MM.1S (cell line): ENCODE results near the gene PADI1.

ENCODE experiments used
- DNase-seq: peaks from one replicate; pipeline ENCODE4 v3.0.0-alpha.2; 2015
- H2AFZ ChIP-seq: fragments of 300-600 bp; sonication (generic); 2 replicates; pipeline ENCODE4 v1.6.0; 2016; ENCODE audit warnings: antibody characterized with exemption, low read length
- H3F3A ChIP-seq: fragments of 300-600 bp; sonication (generic); 2 replicates; pipeline ENCODE4 v1.6.1; 2016; ENCODE audit warnings: mild to moderate bottlenecking, antibody characterized with exemption, low read length, moderate library complexity, mixed read lengths; ENCODE audit not compliant: insufficient read depth
- H3K27ac ChIP-seq: fragments of 300-600 bp; sonication (generic); 2 replicates; pipeline ENCODE4 v1.5.1; 2016; ENCODE audit warnings: mild to moderate bottlenecking, low read length
- H3K27me3 ChIP-seq: fragments of 300-600 bp; sonication (generic); replicated peaks from 2 replicates; pipeline ENCODE4 v1.6.0; 2016; ENCODE audit warnings: low read length; ENCODE audit not compliant: insufficient read depth
- H3K36me3 ChIP-seq: fragments of 300-600 bp; sonication (generic); replicated peaks from 2 replicates; pipeline ENCODE4 v1.6.1; 2016; ENCODE audit warnings: mild to moderate bottlenecking, low read length, mixed read lengths; ENCODE audit not compliant: insufficient read depth
- H3K4me1 ChIP-seq: fragments of 300-600 bp; sonication (generic); 2 replicates; pipeline ENCODE4 v1.6.1; 2016; ENCODE audit warnings: low read length, mixed read lengths
- H3K4me2 ChIP-seq: fragments of 300-600 bp; sonication (generic); 2 replicates; pipeline ENCODE4 v1.6.0; 2016; ENCODE audit warnings: low read depth, low read length
- H3K4me3 ChIP-seq: fragments of 300-600 bp; sonication (generic); 2 replicates; pipeline ENCODE4 v1.5.1; 2016; ENCODE audit warnings: low read length, mixed read lengths
- H3K79me2 ChIP-seq: fragments of 300-600 bp; sonication (generic); 2 replicates; pipeline ENCODE4 v1.6.1; 2016; ENCODE audit warnings: mixed run types, low read length, mixed read lengths
- H3K9ac ChIP-seq: fragments of 300-600 bp; sonication (generic); 2 replicates; pipeline ENCODE4 v1.6.1; 2016; ENCODE audit warnings: low read length, mixed read lengths
- H3K9me2 ChIP-seq: fragments of 300-600 bp; sonication (generic); replicated peaks from 2 replicates; pipeline ENCODE4 v1.6.1; 2016; ENCODE audit warnings: mild to moderate bottlenecking, low read length, mixed read lengths; ENCODE audit not compliant: insufficient read depth
- H3K9me3 ChIP-seq: fragments of 300-600 bp; sonication (generic); replicated peaks from 2 replicates; pipeline ENCODE4 v1.6.1; 2016; ENCODE audit warnings: mild to moderate bottlenecking, low read length, mixed read lengths; ENCODE audit not compliant: insufficient read depth
- H4K20me1 ChIP-seq: fragments of 300-600 bp; sonication (generic); 2 replicates; pipeline ENCODE4 v1.6.1; 2016; ENCODE audit warnings: mild to moderate bottlenecking, low read length, moderate library complexity, mixed read lengths; ENCODE audit not compliant: insufficient read depth
- CTCF ChIP-seq: fragments of 300-600 bp; sonication (generic); IDR thresholded peaks from 2 replicates; pipeline ENCODE4 v1.5.1; 2016; ENCODE audit warnings: antibody characterized with exemption, low read length, mixed read lengths
- EZH2 ChIP-seq: fragments of 300-600 bp; sonication (generic); optimal IDR thresholded peaks from 2 replicates; pipeline ENCODE3; 2017; ENCODE audit warnings: low read depth, mild to moderate bottlenecking, antibody characterized with exemption, low read length, mixed read lengths
- EZH2phosphoT487 ChIP-seq: fragments of 300-600 bp; sonication (generic); IDR thresholded peaks from 2 replicates; pipeline ENCODE4 v1.6.1; 2018; ENCODE audit warnings: antibody characterized with exemption, low read length

Gene PADI1

DNA sequence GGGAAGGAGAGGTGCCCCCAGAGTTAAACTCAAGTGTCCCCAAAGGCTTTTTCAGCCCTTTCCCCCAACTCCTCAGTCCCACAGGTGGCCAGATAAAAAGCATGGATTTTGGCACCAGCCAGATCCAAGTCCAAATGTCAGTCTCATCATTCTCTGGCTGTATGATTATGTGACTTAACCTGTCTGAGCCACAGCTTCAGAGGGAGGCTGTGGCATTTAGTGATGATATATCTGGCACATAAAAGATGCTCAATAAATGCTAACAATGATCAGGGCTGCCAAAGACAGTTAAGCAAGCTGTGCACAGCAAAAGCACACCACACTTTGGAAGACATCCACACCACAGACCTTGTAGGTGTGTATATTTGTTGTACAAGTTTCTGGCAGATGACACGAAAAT, 38.3 kb downstream of the PADI1 start:
- Histone ChIP-seq H3K27ac (no peak overlapping the region), H3F3A (no peaks in the 10 kb centered on the region), H3K36me3 (no peaks in the 10 kb centered on the region), H3K9ac (no peak overlapping the region), H3K79me2 (no peaks in the 10 kb centered on the region), H3K4me3 (no peak overlapping the region), H3K4me2 (no peak overlapping the region), H2AFZ (no peak overlapping the region), H3K4me1 (no peaks in the 10 kb centered on the region), H3K9me3 (no peaks in the 10 kb centered on the region), H3K9me2 (no peaks in the 10 kb centered on the region), H3K27me3 (peaks cover 94% of the 10 kb centered on the region), H4K20me1 (no peaks in the 10 kb centered on the region)
- no peak for TF ChIP-seq EZH2phosphoT487
- no peak for TF ChIP-seq CTCF
- TF ChIP-seq EZH2 = no peak
- DNase-seq = no peak

DNA sequence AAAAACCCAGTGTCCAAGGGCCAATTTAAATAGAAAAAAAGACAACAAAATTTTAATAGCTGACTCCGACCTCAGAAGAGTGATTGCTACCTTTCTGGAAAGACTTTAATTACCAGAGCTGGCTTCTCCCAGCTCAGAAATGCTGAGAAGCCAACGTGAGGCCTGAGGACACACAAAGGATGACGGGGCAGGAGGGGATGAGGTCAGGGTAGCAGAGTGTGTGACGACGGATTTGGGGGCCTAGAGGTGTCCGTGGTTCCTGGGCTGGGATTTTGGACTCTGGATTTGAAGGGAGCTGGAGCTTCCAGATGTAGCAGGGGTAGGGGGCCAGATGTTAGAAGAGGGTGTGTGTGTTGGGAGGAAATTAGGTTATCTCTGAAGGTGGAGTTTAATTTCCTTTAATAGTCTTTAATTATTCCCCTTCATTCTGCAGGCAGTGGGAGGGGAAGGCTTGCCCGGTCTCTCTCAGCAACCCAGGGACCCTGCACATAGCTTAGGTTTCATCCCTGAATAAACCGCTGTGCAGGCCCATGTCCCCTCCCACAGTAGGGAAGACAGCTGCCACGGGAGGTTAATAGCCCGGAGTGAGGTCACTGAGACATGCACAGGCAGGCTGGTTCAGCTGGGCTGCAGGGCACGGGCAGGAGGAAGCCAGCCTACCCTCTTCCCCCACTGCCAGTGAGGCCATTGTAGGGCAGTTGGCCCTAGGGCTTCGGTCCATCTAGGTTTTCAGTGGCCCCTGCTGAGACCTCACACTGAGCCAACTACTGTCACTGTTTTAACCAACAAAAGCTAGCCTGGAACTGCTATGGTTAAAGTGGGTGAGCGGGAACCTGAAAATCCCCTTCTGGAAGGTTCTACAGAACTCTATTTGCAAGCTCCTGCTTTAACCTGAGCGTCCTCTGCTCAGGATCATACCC, 40.2 kb downstream of the PADI1 start:
- Histone ChIP-seq H4K20me1 (no peaks in the 10 kb centered on the region), H3K9ac (no peak overlapping the region), H3K27ac (no peak overlapping the region), H3K79me2 (no peaks in the 10 kb centered on the region), H2AFZ (no peak overlapping the region), H3K9me3 (no peaks in the 10 kb centered on the region), H3K4me1 (no peaks in the 10 kb centered on the region), H3F3A (no peaks in the 10 kb centered on the region), H3K27me3 (peaks cover 95% of the 10 kb centered on the region), H3K4me3 (no peak overlapping the region), H3K4me2 (no peak overlapping the region), H3K36me3 (no peaks in the 10 kb centered on the region), H3K9me2 (no peaks in the 10 kb centered on the region)
- no peak for TF ChIP-seq CTCF
- TF ChIP-seq EZH2 = no peak
- TF ChIP-seq EZH2phosphoT487 = no peak
- no peak for DNase-seq

DNA sequence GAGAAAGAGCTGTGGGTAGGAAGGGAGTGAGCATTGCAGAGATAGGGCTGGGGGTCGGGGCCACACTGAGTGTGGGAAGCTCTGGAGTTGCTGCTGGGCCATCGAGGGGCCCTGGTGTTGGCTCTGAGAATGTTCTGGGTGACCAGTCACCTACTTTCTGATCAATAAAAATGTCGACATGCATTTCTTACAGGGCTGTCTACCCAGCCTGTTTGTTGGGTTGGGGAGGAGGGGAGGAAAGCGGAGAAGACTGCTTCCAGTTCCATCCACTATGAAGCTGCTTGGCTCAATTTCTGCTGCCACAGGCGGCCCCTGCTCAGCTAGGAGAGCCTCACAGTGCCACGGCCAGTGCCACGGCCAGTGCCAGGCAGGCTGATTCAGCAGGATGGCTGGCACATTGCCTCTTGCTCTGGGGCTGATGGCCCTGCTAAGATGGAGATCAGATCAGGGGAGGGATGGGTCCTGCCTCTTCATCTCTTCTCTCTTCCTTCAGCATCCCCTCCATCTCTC, 40.9 kb downstream of the PADI1 start:
- H3K4me3 ChIP-seq = no peak overlapping the region
- no peaks in the 10 kb centered on the region for H3K36me3 ChIP-seq
- no peaks in the 10 kb centered on the region for H3K9me3 ChIP-seq
- DNase-seq = no peak
- no peaks in the 10 kb centered on the region for H4K20me1 ChIP-seq
- no peak for TF ChIP-seq CTCF
- TF ChIP-seq EZH2phosphoT487 = no peak
- no peak for TF ChIP-seq EZH2
- no peaks in the 10 kb centered on the region for H3F3A ChIP-seq
- no peaks in the 10 kb centered on the region for H3K9me2 ChIP-seq
- no peak overlapping the region for H3K4me2 ChIP-seq
- no peaks in the 10 kb centered on the region for H3K4me1 ChIP-seq
- H3K79me2 ChIP-seq = no peaks in the 10 kb centered on the region
- H3K9ac ChIP-seq = no peak overlapping the region
- H3K27ac ChIP-seq = no peak overlapping the region
- H3K27me3 ChIP-seq = peaks cover 95% of the 10 kb centered on the region
- H2AFZ ChIP-seq = no peak overlapping the region
